H1 (cell line): ENCODE data around the gene RNF31. TPM values are rescaled to one million over a fixed set of nuclear protein-coding genes. Genes with fewer than 3 reads are reported as not detected.

Experiments
- CTCF ChIA-PET: fragments of 300-600 bp; sonication (Branson Sonifier 250); formaldehyde crosslinking; loops from one replicate; lab custom pipeline; 2021; ENCODE audit not compliant: partially characterized antibody; lab: Charles Lee
- POLR2A ChIA-PET: fragments of 300-600 bp; sonication (Branson Sonifier 250); formaldehyde crosslinking; loops from one replicate; lab custom pipeline; 2021; ENCODE audit warnings: inconsistent platforms; ENCODE audit not compliant: partially characterized antibody; lab: Charles Lee
- DNase-seq, 2 experiments: peaks; one replicate each; pipeline versions ENCODE4 v3.0.0 to v3.0.0-alpha.2; 2010 to 2022; ENCODE audit warnings: low spot score in 2 of 2, low read depth in 1 of 2, mixed read lengths in 1 of 2
- FAIRE-seq: peaks from 2 replicates; lab custom pipeline; 2011; peaks lifted over from hg19 to GRCh38; lab: Jason Lieb, UNC
- H2AFZ ChIP-seq: 2 replicates; pipeline ENCODE4 v1.8.1; 2012; ENCODE audit warnings: low read length, inconsistent platforms
- H2AK5ac ChIP-seq: 2 replicates; pipeline ENCODE4 v1.6.1; 2013; ENCODE audit warnings: low read depth, low read length
- H2BK120ac ChIP-seq: replicated peaks from 2 replicates; pipeline ENCODE3; 2013; ENCODE audit warnings: low read depth, low read length, inconsistent platforms
- H2BK12ac ChIP-seq: 2 replicates; pipeline ENCODE4 v1.6.1; 2013; ENCODE audit warnings: low read depth, low read length
- H2BK15ac ChIP-seq: 2 replicates; pipeline ENCODE4 v1.6.1; 2013; ENCODE audit warnings: low read length
- H2BK20ac ChIP-seq: 2 replicates; pipeline ENCODE4 v1.6.1; 2013; ENCODE audit warnings: low read length
- H2BK5ac ChIP-seq: 2 replicates; pipeline ENCODE4 v1.6.1; 2013; ENCODE audit warnings: low read depth, low read length
- H3K14ac ChIP-seq: 2 replicates; pipeline ENCODE4 v1.6.1; 2013; ENCODE audit warnings: inconsistent platforms; ENCODE audit not compliant: insufficient read length
- H3K18ac ChIP-seq: 2 replicates; pipeline ENCODE4 v1.6.1; 2013; ENCODE audit warnings: low read length; ENCODE audit errors: extremely low read depth
- H3K23ac ChIP-seq: 2 replicates; pipeline ENCODE4 v1.6.1; 2013; ENCODE audit warnings: inconsistent platforms; ENCODE audit not compliant: insufficient read length
- H3K23me2 ChIP-seq: 2 replicates; pipeline ENCODE4 v1.6.1; 2013; ENCODE audit warnings: low read depth, low read length
- H3K27ac ChIP-seq: 2 replicates; pipeline ENCODE4 v1.6.1; 2011; ENCODE audit warnings: low read depth, low read length, inconsistent platforms
- H3K27me3 ChIP-seq, 4 experiments: replicated peaks in 1 of 4; 1 replicate in 1 of 4; 2 replicates in 3 of 4; pipeline versions ENCODE4 v1.6.1 to v1.8.1; 2011 to 2013; ENCODE audit warnings: low read length in 3 of 4, mild to moderate bottlenecking in 3 of 4, inconsistent platforms in 2 of 4, mixed read lengths in 2 of 4, moderate library complexity in 1 of 4; ENCODE audit not compliant: control insufficient read depth in 3 of 4, insufficient read depth in 3 of 4; ENCODE audit errors: extremely low read depth in 1 of 4
- H3K36me3 ChIP-seq, 4 experiments: 2 replicates each; pipeline versions ENCODE4 v1.6.1 to v1.8.1; 2011 to 2013; ENCODE audit warnings: mild to moderate bottlenecking in 4 of 4, low read length in 3 of 4, moderate library complexity in 2 of 4, control low read depth in 1 of 4, inconsistent platforms in 1 of 4; ENCODE audit not compliant: insufficient read depth in 4 of 4, control insufficient read depth in 2 of 4
- H3K4ac ChIP-seq: replicated peaks from 2 replicates; pipeline ENCODE3; 2013; ENCODE audit warnings: low read length, low read depth, mixed read lengths, inconsistent platforms; ENCODE audit not compliant: insufficient read length
- H3K4me1 ChIP-seq, 4 experiments: replicated peaks in 1 of 4; 1 replicate in 1 of 4; 2 replicates in 3 of 4; pipeline versions ENCODE4 v1.6.1 to v1.8.1; 2011 to 2013; ENCODE audit warnings: low read length in 3 of 4, inconsistent platforms in 2 of 4, mixed read lengths in 1 of 4; ENCODE audit not compliant: insufficient read depth in 4 of 4, control insufficient read depth in 3 of 4
- H3K4me2 ChIP-seq, 2 experiments: 2 replicates each; pipeline versions ENCODE4 v1.6.1 to v1.8.1; 2011 to 2013; ENCODE audit warnings: low read depth in 2 of 2, low read length in 2 of 2, control low read depth in 1 of 2, inconsistent platforms in 1 of 2, mild to moderate bottlenecking in 1 of 2; ENCODE audit not compliant: insufficient read depth in 1 of 2
- H3K4me3 ChIP-seq, 4 experiments: fragments of 200-600, 300-600 bp in 1 of 4; sonication (generic), shearing (Covaris generic), sonication (Bioruptor Twin) in 1 of 4; 2 replicates each; pipeline versions ENCODE4 v1.5.1 to v1.8.1; 2011 to 2016; ENCODE audit warnings: low read length in 4 of 4, low read depth in 3 of 4, control low read depth in 2 of 4, inconsistent platforms in 2 of 4, mild to moderate bottlenecking in 2 of 4, mixed read lengths in 1 of 4, moderate library complexity in 1 of 4; ENCODE audit not compliant: insufficient read depth in 2 of 4; ENCODE audit errors: extremely low read depth in 1 of 4
- H3K56ac ChIP-seq: replicated peaks from 2 replicates; pipeline ENCODE3; 2013; ENCODE audit warnings: low read depth, mild to moderate bottlenecking, mixed read lengths, low read length, inconsistent platforms; ENCODE audit not compliant: insufficient read length
- H3K79me1 ChIP-seq: 2 replicates; pipeline ENCODE4 v1.6.1; 2013; ENCODE audit warnings: low read depth, low read length, control low read depth
- H3K79me2 ChIP-seq, 2 experiments: 2 replicates each; pipeline versions ENCODE4 v1.6.1 to v1.8.1; 2012 to 2013; ENCODE audit warnings: low read length in 2 of 2, mild to moderate bottlenecking in 2 of 2, inconsistent platforms in 1 of 2; ENCODE audit not compliant: insufficient read depth in 2 of 2, control insufficient read depth in 1 of 2
- H3K9ac ChIP-seq, 4 experiments: replicated peaks in 1 of 4; 1 replicate in 1 of 4; 2 replicates in 3 of 4; pipeline versions ENCODE4 v1.6.1 to v1.8.1; 2011 to 2013; ENCODE audit warnings: low read depth in 3 of 4, low read length in 3 of 4, control low read depth in 2 of 4, mild to moderate bottlenecking in 2 of 4, moderate library complexity in 2 of 4, inconsistent platforms in 1 of 4; ENCODE audit errors: extremely low read depth in 1 of 4
- H3K9me3 ChIP-seq, 2 experiments: 2 replicates each; pipeline versions ENCODE4 v1.6.1 to v1.8.1; 2012 to 2013; ENCODE audit warnings: mild to moderate bottlenecking in 2 of 2, moderate library complexity in 2 of 2, control low read depth in 1 of 2, inconsistent platforms in 1 of 2, low read depth in 1 of 2, low read length in 1 of 2, mixed read lengths in 1 of 2; ENCODE audit not compliant: insufficient read depth in 2 of 2
- H4K20me1 ChIP-seq, 2 experiments: replicated peaks in 1 of 2; 2 replicates each; pipeline versions ENCODE3 to v1.8.1; 2011 to 2013; ENCODE audit warnings: inconsistent platforms in 2 of 2, low read length in 2 of 2, mild to moderate bottlenecking in 1 of 2; ENCODE audit not compliant: insufficient read depth in 2 of 2, control insufficient read depth in 1 of 2
- H4K5ac ChIP-seq: 2 replicates; pipeline ENCODE4 v1.6.1; 2013; ENCODE audit warnings: low read length, low read depth, mixed read lengths, inconsistent platforms; ENCODE audit not compliant: insufficient read length
- H4K8ac ChIP-seq: 2 replicates; pipeline ENCODE4 v1.8.0; 2013; ENCODE audit warnings: mild to moderate bottlenecking, moderate library complexity, low read length, inconsistent platforms; ENCODE audit not compliant: insufficient read depth; ENCODE audit errors: extremely low read depth
- H4K91ac ChIP-seq: replicated peaks from 2 replicates; pipeline ENCODE3; 2013; ENCODE audit warnings: low read length, mixed read lengths, inconsistent platforms; ENCODE audit not compliant: insufficient read length
- JUN ChIP-seq: IDR thresholded peaks from 2 replicates; pipeline ENCODE4 v1.6.1; 2011; ENCODE audit warnings: low read depth, mild to moderate bottlenecking, improper control_type of control experiment, low read length
- KDM4A ChIP-seq: IDR thresholded peaks from one replicate; pipeline ENCODE4 v1.7.1; 2012; ENCODE audit warnings: low read depth, mild to moderate bottlenecking, moderate library complexity, low read length, inconsistent platforms; ENCODE audit not compliant: severe bottlenecking
- POLR2A ChIP-seq, 2 experiments: IDR thresholded peaks; 1 replicate in 1 of 2; 2 replicates in 1 of 2; pipeline ENCODE4 v1.6.1; 2011; ENCODE audit warnings: low read depth in 2 of 2, low read length in 2 of 2, mild to moderate bottlenecking in 2 of 2; ENCODE audit errors: control extremely low read depth in 1 of 2
- WGBS, 2 experiments: shearing (Covaris generic) in 1 of 2; methylation state at CpG; one replicate each; pipeline versions ENCODE4 v1.1.6 to v1.1.7; 2013 to 2015; ENCODE audit warnings: low lambda C conversion rate in 2 of 2, mixed read lengths in 2 of 2, inconsistent platforms in 1 of 2, low coverage in 1 of 2, missing lambda C conversion rate in 1 of 2; ENCODE audit not compliant: insufficient replicate concordance in 2 of 2, insufficient coverage in 1 of 2, insufficient read length in 1 of 2; ENCODE audit errors: extremely low coverage in 1 of 2, missing lambda C conversion rate in 1 of 2; 5-methylcytosine and 5-hydroxymethylcytosine counted together
- polyA plus RNA-seq, 7 experiments: library from polyadenylated mRNA; depleted of rRNA in 3 of 7; stranded (reverse) in 5 of 7; unstranded in 2 of 7; fragments of >200 nt in 5 of 7; fragments of 200-250 nt in 2 of 7; gene quantifications; 1 replicate in 5 of 7; 2 replicates in 1 of 7; 4 replicates in 1 of 7; pipeline versions ENCODE4 v1.2.1 to v1.2.3, GENCODE V29; 2011 to 2013; ENCODE audit warnings: missing spikeins in 2 of 7, mixed read lengths in 2 of 7
- total RNA-seq: library from RNA; stranded (reverse); fragmentation: NEBNext Ultra II Directional; extraction: Animal tissue kit (Norgen Biotek cat#: 25700); gene quantifications from 2 replicates; pipeline ENCODE4 v1.2.1, GENCODE V29; 2021

The RNF31 gene
- total and polyA plus RNA-seq, 2 of the 8 experiments (the other 6 are each of a cell fraction or from before 2014, with no cell fraction given) = 17.5 to 72.0 TPM

DNA sequence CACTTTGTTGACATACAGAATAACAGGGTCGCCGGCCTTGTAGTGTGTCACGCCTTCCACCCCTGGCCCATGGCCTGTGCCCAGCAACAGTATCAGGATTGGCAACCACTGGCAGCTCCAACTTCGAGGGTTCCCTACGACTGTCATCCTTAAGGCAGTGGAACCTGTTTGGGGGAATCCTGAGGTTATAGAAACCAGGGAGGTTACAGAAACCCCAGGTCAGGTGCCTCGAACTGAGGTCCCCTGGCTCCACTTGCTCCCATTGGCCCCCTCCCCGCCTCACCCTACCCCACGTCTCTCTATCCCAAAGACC lies 47.5 kb downstream of the RNF31 start:
- Histone ChIP-seq H2BK15ac (no peak overlapping the region), H3K79me2 (peaks cover 0 to 3% of the 10 kb centered on the region in 2 experiments; a peak in 2 of 4 replicates), H3K9ac (peak overlapping the region in 1 of 4 experiments; percentile 78; a peak in 2 of 7 replicates), H2AFZ (no peak overlapping the region; the same call in 1 of the 2 replicates), H2BK20ac (no peak overlapping the region), H4K20me1 (no peaks in the 10 kb centered on the region), H4K8ac (peak overlapping the region; percentile 99; the same call in 1 of the 2 replicates), H3K4me2 (peak overlapping the region; percentile 79 to 94), H2BK12ac (no peak overlapping the region), H3K56ac (no peak overlapping the region), H3K27me3 (no peaks in the 10 kb centered on the region), H3K4ac (no peak overlapping the region), H3K4me1 (peaks cover 0 to 9% (median 3%) of the 10 kb centered on the region in 4 experiments; a peak in 3 of 7 replicates), H3K9me3 (no peaks in the 10 kb centered on the region), H3K23ac (no peak overlapping the region), H3K18ac (no peak overlapping the region; the same call in 1 of the 2 replicates), H3K79me1 (peaks cover 3% of the 10 kb centered on the region; the same call in 1 of the 2 replicates), H4K91ac (no peak overlapping the region), H3K27ac (peak overlapping the region; percentile 95; the same call in 1 of the 2 replicates), H2AK5ac (no peak overlapping the region), H3K23me2 (peaks cover 5% of the 10 kb centered on the region; the same call in 1 of the 2 replicates), H3K14ac (no peak overlapping the region), H2BK5ac (0 out of 2 replicates have a peak overlapping the region, but pooled peaks have one; percentile 91), H4K5ac (no peak overlapping the region), H2BK120ac (no peak overlapping the region), H3K4me3 (peak overlapping the region; percentile 65 to 88 (median 84)), H3K36me3 (peaks cover 4 to 6% (median 5%) of the 10 kb centered on the region in 4 experiments; a peak in 6 of 8 replicates)
- FAIRE-seq (no peak), DNase-seq (no peak)
- POLR2A ChIA-PET = interaction anchor here (0.7 to 4.7 kb wide), 23 partner anchors 9 to 114 kb away, joined by 3 to 119 read pairs (median 5); partner anchors contain the start of genes CHMP4A, EMC9, GMPR2 and IRF9
- CTCF ChIA-PET = interaction anchor here (1.1 to 2.1 kb wide), 5 partner anchors 18 to 202 kb away, joined by 3 to 7 read pairs (median 4); partner anchors contain the start of genes CHMP4A and TINF2
- TF ChIP-seq KDM4A = peak; percentile 6
- no peak for TF ChIP-seq JUN
- TF ChIP-seq POLR2A (IDR thresholded peaks at IDR 0.05; ENCODE audit: control extremely low read depth in 1 of 2, low read depth in 2 of 2, low read length in 2 of 2) = no peak; a peak in 1 of 3 replicates
- 67% methylated on average over 7 of the region's 8 CpGs; no CpG with 5 or more reads in 1 of the 2 experiments for WGBS, 2 experiments
